ENCODE data around the gene ELAVL1.
"Not testable (repeated sequence)": the region's sequence is repeated elsewhere in the genome, so short reads cannot be mapped to it uniquely, and the experiment has no call there.

ELAVL1 gene

DNA sequence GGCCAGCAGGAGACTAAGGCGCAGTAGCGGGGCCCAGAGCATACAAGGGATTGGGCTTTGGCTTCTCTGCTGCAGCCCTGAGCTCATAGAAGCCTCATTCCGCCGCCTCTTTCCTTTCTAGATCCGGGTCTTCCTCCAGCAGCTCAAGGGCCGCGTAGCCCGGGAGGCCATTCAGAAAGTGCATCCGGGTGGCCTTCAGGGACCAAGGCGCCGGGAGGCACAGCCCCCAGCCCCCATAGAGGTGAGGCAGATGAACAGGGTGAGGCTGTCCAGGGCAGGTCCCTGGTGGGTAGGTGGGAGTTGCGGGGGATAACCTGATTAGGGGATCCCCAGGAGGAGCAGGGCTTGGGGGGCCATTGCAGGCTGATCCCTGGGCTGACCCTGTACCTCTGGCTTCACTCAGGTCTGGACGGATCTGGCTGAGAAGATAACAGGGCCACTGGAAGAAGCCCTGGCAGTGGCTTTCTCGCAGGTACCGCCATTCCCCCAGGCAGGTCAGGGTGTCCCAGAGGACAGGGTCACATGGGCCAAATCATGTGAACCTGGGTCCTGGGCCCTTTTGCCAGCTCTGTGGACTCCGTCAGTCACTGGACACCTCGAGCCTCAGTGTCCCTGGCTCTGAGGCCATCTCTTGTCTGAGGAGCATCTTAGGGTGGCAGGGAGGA is 84.0 kb downstream of the ELAVL1 start:
- DNase-seq (ENCODE audit: low spot score): no peak

DNA sequence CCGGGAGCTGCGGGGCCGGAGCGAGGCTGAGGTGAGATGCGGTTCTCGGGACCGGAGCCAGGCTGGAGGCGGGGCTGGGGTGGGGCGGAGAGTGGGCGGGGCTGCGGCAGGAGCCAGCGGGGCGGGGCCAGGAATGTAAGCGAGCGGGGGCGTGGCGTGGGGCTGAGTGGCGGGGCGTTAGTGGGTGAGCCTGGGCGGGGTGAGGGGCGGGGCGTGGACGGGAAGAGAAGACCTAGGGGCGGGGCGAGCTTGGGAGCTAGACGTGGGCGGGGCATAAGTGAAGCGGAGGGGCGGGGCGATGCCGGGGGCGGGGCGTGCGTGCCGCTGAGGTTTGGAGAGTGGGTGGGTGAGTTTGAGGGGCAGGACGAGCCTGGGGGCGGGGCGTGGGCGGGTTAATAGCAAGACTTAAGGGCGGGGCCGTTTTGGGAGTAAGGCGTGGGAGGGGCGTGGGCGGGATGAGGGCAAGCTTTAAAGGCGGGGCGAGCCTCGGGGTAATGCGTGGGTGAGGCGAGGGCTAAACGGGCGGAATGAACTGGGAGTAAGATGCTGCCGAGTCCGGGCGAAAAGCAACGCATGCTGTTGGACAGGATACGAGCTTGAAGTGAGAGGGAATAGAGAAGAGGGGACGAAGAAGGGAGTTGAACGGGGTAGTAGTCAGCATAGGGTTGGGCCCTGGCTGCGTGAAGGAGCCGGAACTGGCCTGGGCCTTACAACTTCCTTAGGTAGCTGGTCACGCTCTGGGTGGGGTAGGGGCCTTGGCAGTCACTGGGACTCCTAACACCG is 84.7 kb downstream of the ELAVL1 start:
- peak; percentile 95 for DNase-seq (ENCODE audit: low spot score)

DNA sequence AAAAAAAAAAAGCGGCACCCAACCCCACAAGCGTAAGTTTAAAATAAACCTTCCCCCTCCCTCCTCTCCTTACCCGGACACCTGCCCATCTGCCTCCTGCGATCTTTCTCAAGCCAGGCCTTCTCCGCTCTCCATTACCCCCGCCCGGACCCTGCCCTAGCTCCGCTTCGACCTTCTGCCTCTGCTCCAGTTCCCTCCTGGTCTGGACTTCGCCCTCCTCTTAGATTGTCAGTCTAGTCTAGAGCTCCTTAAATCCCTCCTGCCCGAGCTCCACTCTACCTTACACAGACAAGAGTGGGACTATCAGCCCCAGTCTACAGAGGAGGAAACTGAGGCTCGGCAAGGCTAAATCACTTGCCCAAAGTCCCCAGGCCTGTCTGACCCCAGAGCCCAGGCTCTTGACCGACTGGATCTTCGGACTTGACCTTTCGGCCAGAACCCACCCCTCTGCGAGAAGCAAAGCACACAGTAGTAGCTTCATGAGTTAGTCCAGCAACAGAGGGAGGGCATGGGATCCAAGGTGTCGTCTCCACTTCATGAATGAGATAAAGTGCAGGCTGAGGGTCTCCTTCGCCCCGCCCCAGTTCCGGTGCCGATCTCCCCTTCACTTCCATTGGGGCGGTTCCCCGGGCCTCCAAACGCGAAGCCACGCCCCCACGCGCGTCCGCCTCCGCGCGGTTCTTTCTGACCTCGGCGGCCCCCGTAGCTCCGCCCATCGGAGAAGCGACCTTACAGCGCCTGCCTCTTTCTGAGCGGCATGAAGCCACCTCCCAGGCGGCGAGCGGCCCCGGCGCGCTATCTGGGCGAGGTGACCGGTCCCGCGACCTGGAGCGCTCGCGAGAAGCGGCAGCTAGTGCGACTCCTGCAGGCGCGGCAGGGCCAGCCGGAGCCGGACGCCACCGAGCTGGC is 85.6 kb downstream of the ELAVL1 start, which contains the start of gene SNAPC2:
TSS of gene SNAPC2 (plus strand) at position 729 of the 909 bp plus-strand sequence. CDS start at position 758, 29 bp downstream.
- peak; percentile 96 for DNase-seq (ENCODE audit: low spot score)

DNA sequence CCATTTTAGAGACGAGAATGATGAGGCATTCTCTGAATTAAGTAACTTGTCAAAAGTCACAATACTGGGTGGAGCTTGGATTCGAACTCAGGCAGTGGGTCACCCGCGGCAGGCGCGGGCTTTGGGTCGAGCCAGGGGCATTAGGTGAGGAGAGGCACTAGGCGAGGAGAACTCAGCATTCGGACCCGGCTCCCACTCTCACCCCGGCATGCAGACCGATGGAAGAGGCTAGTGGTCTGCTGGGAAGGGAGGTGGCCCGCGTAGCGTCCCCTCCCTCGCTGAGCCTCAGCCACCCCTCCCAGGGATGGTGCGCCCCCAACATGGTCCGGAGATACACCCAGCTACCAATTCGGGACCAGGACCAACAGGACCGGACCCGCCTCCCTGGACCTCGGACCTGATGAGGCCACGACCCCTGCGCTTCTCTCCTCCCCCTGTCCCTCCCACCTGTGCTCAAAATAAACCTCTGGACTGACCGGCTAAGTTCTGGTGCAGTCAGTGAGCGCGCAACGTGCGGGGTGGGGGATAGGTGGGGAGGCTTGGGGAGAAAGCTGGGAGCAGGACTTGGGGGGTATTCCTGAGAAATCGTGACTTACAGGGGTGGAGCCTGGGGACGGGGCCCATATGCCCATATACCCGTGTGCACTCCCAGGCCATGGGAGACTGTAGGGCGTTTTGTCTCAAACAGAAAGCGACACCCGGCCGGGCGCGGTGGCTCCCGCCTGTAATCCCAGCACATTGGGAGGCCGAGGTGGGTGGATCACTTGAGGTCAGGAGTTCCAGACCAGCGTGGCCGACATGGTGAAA is 86.6 kb downstream of the ELAVL1 start:
- no peak for DNase-seq (ENCODE audit: low spot score)

DNA sequence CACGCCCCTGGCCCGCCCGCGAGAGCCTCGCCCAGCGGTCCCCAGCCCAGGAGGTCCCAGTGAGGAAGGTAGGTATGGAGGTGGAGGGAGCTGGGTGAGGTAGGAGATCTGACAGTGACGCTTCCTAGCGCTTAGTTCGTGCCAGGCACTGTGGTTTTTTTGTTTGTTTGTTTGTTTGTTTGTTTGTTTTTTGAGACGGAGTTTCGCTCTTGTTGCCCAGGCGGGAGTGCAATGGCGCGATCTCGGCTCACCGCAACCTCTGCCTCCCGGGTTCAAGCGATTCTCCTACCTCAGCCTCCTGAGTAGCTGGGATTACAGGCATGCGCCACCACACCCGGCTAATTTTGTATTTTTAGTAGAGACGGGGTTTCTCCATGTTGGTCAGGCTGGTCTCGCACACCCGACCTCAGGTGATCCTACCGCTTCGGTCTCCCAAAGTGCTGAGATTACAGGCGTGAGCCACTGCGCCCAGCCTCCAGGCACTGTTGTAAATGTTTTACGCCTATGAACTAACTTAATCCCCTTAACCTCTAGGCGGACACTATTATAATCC is 87.3 kb downstream of the ELAVL1 start:
- not testable (repeated sequence) for DNase-seq (ENCODE audit: low spot score)

DNA sequence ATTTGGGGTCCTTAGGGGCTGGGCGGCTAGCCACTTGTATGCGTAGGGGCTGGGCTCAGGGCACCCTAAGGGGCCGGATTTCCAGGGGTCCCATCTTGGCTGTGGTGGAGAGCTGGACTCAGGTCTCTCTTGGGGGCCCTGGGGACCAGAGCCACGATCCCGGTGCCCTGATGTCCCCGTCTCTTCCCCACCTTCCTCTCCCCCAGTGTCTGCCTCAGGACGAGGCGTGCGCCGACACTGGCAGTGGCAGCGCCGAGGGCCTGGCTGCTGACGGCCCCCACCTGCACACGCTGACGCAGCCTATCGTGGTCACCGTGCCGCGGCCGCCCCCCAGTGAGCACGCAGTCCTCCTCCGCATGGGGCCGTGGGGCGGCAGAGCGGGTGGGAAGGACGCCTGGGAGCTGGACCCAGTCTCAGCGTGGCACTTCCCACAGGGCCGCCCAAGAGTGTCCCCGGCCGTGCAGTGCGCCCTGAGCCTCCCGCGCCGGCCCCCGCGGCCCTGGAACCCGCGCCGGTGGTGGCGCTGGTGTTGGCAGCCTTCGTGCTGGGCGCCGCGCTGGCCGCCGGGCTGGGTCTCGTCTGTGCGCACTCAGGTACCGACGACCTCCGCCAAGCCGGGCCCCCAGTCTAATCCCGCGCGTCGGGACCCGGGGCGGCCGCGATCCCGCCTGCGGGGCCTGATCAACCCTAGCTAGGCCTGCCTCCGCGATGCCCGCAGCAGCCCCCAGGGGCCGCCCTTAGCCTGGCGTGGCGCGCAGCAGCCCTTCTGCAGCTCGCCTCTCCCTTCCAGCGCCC is 88.0 kb downstream of the ELAVL1 start:
- no peak for DNase-seq (ENCODE audit: low spot score)

DNA sequence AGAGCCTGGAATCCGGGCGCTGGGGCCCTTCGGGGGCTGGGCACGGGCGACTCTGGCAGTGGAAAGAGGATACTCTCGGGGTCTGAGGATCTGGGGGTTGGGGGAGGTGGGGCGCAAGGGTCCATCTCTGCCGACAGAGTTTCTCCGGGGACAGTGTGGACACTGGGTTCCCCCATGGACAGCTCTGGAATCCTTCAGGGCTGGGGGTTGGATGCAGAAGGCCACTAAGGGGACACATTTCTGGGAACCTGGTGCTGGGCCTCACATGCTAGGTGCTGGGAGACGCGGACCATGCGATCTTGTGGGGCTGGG is 88.5 kb downstream of the ELAVL1 start:
- DNase-seq (ENCODE audit: low spot score): no peak

DNA sequence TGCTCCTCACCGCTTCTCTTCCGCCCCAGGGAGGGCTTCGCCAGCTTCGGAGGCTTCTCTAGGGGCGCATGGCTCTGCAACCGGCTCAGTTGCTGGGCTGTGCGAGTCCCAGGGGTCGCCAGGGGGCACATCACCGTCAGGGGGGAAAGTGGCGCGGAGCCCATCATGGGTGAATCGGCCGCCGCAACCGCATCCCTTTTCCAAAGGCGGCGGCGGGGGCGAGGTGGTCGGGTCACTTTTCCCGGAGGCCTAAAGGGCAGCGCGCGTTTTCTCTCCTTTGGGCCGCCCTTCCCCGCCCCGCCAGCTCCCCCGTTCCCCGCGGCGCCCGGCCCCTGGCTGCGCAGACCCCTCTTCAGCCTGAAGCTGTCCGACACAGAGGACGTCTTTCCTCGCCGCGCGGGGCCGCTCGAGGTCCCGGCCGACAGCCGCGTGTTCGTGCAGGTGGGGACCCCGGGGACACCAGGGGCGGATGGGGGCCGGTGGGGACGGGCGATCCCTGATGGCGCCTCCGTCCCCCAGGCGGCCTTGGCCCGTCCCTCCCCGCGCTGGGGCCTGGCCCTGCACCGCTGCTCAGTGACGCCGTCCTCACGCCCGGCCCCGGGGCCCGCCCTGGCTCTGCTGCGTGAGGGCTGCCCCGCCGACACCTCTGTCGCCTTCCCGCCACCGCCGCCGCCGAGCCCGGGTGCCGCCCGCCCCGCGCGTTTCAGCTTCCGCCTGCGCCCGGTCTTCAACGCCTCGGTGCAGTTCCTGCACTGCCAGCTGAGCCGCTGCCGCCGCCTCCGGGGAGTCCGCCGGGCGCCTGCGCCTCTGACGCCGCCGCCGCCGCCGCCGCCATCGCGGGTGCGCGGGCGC is 89.1 kb downstream of the ELAVL1 start:
- DNase-seq (ENCODE audit: low spot score): peak; percentile 53

DNA sequence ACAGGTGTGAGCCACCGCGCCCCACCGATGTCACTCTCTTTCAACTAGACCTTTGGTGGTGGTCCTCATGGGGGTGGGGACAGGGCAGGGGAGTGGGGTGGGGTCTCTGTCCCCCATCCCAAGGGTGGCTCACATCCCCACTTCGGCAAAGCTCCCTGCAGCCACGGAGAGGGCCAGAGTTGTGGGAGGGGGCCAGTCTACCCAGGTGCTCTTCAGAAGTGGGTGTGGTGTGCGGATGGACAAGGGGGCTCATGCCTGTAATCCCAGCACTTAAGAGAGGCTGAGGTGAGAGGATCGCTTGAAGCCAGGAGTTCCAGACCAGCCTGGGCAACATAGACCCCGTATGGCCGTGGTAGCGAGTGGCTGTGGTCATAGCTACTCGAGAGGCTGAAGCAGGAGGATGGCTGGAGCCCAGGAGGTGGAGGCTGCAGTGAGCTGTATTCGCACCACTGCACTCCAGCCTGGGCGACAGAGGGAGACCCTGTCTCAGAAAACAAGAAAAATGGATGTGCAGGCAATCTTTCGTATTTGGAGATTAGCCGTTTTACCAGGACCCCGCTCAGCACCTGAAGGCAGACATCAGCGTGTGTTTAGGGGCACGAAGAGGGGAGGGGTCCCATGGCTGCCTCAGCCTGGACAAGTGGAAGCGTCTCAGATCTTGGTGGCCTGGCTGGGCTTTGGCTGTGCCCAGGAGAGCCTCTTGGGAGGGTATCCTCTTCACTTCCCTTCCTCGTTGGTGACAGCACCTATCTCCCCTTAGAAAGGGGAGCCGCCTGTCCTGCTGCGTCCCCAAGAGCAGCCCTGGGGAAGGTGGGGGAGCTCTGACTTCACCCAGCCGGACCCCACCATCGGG is 90.0 kb downstream of the ELAVL1 start:
- no peak for DNase-seq (ENCODE audit: low spot score)

DNA sequence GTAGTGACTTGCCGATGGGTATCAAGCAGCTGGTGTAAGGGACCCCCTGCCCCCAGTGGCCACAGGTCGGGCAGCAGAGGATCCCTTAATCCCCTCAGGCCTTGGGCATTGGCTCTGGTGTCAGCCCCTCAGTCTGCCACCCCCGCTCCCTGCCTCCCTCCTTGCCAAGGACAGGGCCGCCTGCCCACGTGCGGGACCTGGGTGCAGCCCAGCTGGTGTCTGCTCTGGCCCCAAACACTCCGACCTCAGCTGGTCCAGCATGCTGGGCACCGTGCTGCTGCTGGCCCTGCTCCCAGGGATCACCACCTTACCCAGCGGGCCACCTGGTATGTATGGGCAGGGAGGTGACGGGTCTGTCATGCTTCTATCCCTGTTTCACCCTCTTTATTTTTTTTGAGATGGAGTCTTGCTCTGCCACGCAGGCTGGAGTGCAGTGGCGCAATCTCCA is 90.8 kb downstream of the ELAVL1 start, which contains the start of gene TGFBR3L:
TSS of gene TGFBR3L (plus strand) at position 233 of the 448 bp plus-strand sequence.
- DNase-seq (ENCODE audit: low spot score): no peak

DNA sequence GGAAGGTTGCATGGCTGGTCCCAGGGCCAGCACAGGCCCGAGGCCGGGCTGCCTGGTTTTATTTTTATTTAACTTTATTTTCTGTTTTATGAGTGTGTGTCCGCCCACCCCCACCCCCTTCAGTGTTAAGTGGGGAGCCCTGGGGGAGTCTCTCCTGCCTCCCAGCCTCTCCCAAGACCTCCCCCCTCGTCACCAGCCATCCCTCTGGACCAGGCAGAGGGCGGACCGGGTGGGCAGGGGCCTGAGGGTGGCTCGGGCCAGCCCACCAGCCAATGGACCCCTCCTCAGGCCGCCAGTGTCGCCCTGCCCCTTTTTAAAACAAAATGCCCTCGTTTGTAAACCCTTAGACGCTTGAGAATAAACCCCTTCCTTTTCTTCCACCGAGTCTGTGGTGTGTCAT is 91.3 kb downstream of the ELAVL1 start:
- DNase-seq (ENCODE audit: low spot score): no peak

DNA sequence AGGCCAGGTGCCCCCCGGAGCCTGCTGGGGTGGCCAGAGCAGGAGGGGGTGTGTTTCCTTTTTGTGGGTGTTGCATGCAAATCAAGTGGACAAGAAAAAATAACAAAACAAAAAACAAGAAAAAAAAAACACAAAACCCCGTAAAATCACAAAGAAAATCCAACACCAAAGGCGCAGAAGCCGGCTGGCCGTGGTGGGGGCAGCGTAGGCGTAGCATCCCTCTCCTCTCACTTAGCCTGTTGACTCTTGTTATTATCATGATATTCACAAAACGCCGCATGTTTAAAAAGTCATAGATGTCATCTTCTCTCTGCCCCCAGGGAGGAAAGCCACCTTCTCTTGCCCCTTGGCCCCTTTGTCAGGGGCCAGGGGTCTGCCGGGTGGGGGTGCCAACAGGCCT is 91.8 kb downstream of the ELAVL1 start:
- DNase-seq (ENCODE audit: low spot score): no peak

DNA sequence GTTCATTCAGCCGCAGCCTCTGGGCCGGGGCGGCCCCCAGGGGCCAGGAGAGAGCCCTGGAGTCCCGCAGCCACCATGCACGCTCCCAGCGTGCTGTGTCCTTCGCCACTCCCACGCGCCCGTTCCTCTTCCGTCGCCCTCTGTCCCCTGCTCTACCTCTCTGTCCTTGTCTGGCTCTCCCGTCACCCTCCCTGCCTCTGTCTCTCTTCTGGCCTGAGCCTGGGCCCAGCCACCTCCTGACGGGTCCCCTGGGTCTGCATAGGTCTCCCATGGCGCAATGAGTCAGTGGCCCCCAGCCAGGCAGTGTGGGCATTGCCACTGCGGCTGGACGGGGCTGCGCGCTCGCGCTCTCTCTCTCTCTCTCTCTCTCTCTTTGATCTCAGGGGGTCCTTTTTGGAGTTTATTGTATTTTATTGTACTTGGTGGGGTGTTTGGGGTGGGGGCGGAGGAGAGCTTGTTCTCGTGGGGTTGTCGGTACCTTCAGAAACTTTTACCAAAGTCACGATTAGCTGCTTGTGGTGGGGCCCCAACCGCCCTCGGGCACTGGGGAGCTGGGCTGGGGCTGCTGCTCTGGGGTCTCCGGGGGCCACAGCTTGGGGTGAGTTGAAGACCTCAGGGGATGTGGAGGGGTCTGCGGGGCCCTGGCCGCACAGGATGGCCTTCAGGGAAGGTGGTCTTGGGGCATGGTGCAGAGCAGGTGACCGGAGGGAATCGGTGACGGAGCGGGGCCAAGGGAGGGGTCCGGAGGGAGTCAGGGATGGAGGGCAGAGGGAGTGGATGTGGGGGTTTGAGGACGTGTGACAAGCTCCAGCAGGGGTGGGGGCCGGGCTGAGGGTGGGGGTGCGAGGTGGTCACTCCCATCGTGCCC is 92.5 kb downstream of the ELAVL1 start:
- no peak for DNase-seq (ENCODE audit: low spot score)

DNA sequence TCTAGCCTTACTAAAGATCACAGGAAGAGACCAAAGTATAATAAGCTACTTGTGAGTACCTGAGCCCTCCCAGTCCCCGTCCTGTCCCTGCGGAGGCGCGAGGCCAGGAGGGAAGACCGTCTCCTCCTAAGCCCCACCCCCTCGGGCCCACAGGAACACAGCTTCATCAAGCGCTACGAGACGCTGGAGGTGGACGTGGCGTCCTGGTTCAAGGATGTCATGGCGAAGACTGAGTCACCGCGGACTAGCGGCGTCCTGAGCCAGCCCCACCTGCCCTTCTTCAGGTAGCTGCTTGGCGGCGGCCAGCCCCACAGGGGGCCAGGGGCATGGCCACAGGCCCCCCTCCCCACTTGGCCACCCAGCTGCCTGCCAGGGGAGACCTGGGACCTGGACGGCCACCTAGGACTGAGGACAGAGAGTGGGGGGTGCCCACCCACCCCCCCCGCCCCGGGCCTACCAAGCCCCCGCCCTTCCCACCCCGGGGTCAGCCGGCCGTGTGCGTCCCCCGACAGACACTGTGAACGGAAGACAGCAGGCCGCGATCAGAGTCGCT is 93.2 kb downstream of the ELAVL1 start:
- no peak for DNase-seq (ENCODE audit: low spot score)

DNA sequence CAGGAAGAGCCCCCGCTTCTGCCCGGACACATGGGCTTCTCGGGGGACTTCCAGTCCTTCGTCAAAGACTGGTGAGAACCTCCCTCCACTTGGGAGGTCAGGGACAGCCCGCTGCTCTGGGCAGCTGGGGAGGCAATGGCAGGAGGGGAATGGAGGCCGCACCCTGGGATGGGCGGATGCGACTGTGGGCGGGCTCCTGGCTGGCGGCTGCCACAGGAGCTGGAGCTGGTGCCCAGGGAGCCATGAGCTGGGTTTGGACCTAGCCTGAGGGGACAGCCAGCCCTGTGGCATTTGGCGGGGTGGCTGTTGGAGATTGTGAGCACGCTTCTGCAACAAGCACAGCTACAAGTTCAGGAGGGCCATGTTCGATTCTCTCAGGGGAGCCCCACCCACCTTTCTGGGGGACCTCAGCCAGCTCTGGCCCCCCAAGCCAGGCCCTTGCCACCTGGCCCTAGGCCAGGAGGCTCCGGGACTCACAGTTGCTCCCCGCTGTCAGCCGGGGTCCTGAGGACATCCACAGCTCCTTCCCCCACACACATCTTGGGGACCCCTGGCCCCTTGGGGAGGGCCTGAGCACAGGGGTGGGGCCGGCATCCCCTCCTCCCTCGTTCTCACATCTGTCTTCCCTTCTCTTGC is 93.8 kb downstream of the ELAVL1 start:
- no peak for DNase-seq (ENCODE audit: low spot score)

DNA sequence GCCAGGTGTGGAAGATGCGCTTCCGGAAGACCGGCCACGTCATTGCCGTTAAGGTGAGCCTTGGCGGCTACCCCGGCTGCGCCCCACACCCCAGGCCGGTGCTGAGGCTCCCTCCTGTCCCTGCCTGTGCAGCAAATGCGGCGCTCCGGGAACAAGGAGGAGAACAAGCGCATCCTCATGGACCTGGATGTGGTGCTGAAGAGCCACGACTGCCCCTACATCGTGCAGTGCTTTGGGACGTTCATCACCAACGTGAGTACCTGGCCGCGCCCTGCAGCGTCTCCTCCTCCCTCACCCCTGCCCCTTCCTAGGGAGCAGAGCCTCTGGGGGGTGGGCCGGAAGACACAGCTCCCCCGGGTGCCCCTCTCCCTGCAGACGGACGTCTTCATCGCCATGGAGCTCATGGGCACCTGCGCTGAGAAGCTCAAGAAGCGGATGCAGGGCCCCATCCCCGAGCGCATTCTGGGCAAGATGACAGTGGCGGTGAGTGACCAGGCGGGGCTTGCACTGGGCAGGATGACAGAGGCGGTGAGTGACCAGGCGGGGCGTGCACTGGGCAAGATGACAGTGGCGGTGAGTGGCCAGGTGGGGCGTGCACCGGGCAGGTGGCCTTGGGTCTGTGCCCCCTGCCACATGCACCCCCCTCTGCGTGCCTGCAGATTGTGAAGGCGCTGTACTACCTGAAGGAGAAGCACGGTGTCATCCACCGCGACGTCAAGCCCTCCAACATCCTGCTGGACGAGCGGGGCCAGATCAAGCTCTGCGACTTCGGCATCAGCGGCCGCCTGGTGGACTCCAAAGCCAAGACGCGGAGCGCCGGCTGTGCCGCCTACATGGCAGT is 94.9 kb downstream of the ELAVL1 start:
- no peak for DNase-seq (ENCODE audit: low spot score)
